HepG2 (cell line): ENCODE data around the gene PTGDS.

Source experiments
- CTCF ChIP-seq: sonication (generic); formaldehyde crosslinking; IDR thresholded peaks from 2 replicates; pipeline ENCODE4 v1.5.0; 2020; ENCODE audit warnings: mild to moderate bottlenecking, missing genetic modification reagents, moderate library complexity
- EHMT2 ChIP-seq: fragments of 200-600 bp; sonication (generic); IDR thresholded peaks from 2 replicates; pipeline ENCODE4 v1.7.0; 2017; ENCODE audit warnings: antibody characterized with exemption, low read depth, low read length, borderline replicate concordance

- TF ChIP-seq EHMT2, result no peak
- no peak for TF ChIP-seq CTCF (CRISPR knock-in tag)
These were observed 50.3 kb downstream of the PTGDS start, which contains the start of gene ABCA2 for GRCh38 chr9:137027369-137028262.
